Activated CD8-positive, alpha-beta T cell treated with anti-CD3 and anti-CD28 coated beads for 36 hours (primary cell): ENCODE results near the gene UPK2. TPM values are rescaled to one million over a fixed set of nuclear protein-coding genes. Genes with fewer than 3 reads are reported as not detected.

Experiments
- ATAC-seq: fragments of 200-7000 bp; cut with Tn5 transposase; one replicate; pipeline ENCODE4 v1.10.0; 2021; ENCODE audit warnings: mild to moderate bottlenecking, moderate library complexity
- CTCF ChIA-PET: fragments of 350-600 bp; sonication (Branson Sonifier 250); formaldehyde crosslinking; loops from one replicate; lab custom pipeline; 2021; ENCODE audit warnings: antibody characterized with exemption; lab: Charles Lee
- POLR2A ChIA-PET: fragments of 350-600 bp; sonication (Branson Sonifier 250); formaldehyde crosslinking; loops from one replicate; lab custom pipeline; 2021; ENCODE audit warnings: antibody characterized with exemption; lab: Charles Lee
- DNase-seq: peaks from one replicate; pipeline ENCODE4 v3.0.0-alpha.2; 2020
- H3K27ac Mint-ChIP-seq: one replicate; pipeline ENCODE4 v1.8.0; 2021; ENCODE audit warnings: mild to moderate bottlenecking, mixed read lengths
- H3K27me3 Mint-ChIP-seq: one replicate; pipeline ENCODE4 v1.8.0; 2021; ENCODE audit warnings: mixed read lengths
- H3K36me3 Mint-ChIP-seq: one replicate; pipeline ENCODE4 v1.8.0; 2021; ENCODE audit warnings: low read depth, mixed read lengths
- H3K4me1 Mint-ChIP-seq: one replicate; pipeline ENCODE4 v1.8.0; 2021; ENCODE audit warnings: low read depth, mixed read lengths
- H3K4me3 Mint-ChIP-seq: one replicate; pipeline ENCODE4 v1.8.0; 2021; ENCODE audit warnings: mild to moderate bottlenecking, moderate library complexity, mixed read lengths
- H3K9me3 Mint-ChIP-seq: one replicate; pipeline ENCODE4 v1.8.0; 2021; ENCODE audit warnings: mixed read lengths
- intact Hi-C: fragments of 100-400 bp; cut with micrococcal nuclease; formaldehyde crosslinking; loops from one replicate; pipeline ENCODE4 v1.10.0; 2022
- total RNA-seq, 2 experiments: library from RNA; stranded (reverse); gene quantifications; one replicate each; pipeline ENCODE4 v1.2.3, GENCODE V29; 2021
- TF ChIP-seq, protein P1 (sequence below): fragments of 200-600 bp; IDR thresholded peaks from one replicate; pipeline ENCODE4 v1.8.0; 2022; ENCODE audit warnings: antibody characterized with exemption, mild to moderate bottlenecking

Gene UPK2
- total RNA-seq, 2 experiments from 2014 or later, result 1.5 to 2.2 TPM

- Mint-ChIP-seq H3K4me1 (peaks cover 39% of the 10 kb centered on the region), H3K27ac (peak overlapping the region; percentile 1), H3K27me3 (no peaks in the 10 kb centered on the region), H3K36me3 (no peaks in the 10 kb centered on the region), H3K4me3 (no peak overlapping the region), H3K9me3 (no peaks in the 10 kb centered on the region)
- TF ChIP-seq, protein P1, sequence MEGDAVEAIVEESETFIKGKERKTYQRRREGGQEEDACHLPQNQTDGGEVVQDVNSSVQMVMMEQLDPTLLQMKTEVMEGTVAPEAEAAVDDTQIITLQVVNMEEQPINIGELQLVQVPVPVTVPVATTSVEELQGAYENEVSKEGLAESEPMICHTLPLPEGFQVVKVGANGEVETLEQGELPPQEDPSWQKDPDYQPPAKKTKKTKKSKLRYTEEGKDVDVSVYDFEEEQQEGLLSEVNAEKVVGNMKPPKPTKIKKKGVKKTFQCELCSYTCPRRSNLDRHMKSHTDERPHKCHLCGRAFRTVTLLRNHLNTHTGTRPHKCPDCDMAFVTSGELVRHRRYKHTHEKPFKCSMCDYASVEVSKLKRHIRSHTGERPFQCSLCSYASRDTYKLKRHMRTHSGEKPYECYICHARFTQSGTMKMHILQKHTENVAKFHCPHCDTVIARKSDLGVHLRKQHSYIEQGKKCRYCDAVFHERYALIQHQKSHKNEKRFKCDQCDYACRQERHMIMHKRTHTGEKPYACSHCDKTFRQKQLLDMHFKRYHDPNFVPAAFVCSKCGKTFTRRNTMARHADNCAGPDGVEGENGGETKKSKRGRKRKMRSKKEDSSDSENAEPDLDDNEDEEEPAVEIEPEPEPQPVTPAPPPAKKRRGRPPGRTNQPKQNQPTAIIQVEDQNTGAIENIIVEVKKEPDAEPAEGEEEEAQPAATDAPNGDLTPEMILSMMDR, result no peak
- POLR2A ChIA-PET, result interaction anchor here (0.8 to 2.9 kb wide), 7 partner anchors 10 to 147 kb away, joined by 3 to 32 read pairs (median 4); partner anchors contain the start of gene BCL9L
- DNase-seq (no peak), ATAC-seq (no peak)
- CTCF ChIA-PET, result interaction anchor here (0.9 to 2.9 kb wide), 6 partner anchors 10 to 250 kb away, joined by 3 to 37 read pairs (median 3); no protein-coding TSS in a partner anchor
- intact Hi-C loops, result no loop called here
Observed at GRCh38 chr11:118939404-118939915, 16.6 kb upstream of the UPK2 start.

DNA sequence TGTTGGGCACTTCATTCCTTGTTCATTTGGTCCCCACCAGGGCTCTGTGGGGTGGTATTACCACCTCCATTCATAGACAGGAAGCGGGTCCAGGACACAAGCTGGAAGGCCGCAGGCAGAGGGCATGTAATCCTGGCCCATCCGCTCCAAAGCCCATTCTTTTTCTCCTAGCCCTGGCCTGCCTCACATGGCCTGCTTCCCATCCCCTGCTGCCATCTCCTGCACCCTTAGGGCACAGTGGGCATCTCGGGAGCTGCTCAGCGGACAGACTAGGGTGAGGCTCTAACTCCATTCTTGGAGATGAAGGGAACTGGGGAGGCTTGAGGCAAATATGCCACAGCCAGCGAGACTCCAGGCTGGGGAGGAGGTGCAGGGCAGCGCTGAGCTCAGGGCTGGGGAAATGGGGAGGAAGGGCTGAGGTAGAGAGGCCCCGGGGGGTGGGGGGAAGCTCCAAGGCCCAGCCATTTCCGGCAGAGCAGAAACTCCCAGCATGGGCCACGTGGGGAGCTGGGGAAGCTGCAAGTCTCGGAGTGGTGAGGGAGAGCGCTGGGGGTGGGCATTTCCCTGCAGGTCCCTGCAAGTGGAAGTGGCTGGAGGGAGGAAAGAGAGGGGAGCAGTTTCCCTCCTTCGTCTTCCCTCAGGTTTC, 16.0 kb upstream of the UPK2 start:
- intact Hi-C loops, result no loop called here
- ATAC-seq (peak; percentile 94), DNase-seq (peak; percentile 82)
- ChIA-PET CTCF (interaction anchor here (0.7 to 2.9 kb wide), 7 partner anchors 11 to 250 kb away, joined by 3 to 37 read pairs (median 3); partner anchors contain the start of gene HYOU1), POLR2A (interaction anchor here (0.8 to 2.9 kb wide), 8 partner anchors 11 to 331 kb away, joined by 3 to 32 read pairs (median 4); partner anchors contain the start of genes BCL9L, CXCR5 and DDX6)
- Mint-ChIP-seq H3K36me3 (no peaks in the 10 kb centered on the region), H3K4me3 (peak overlapping the region; percentile 59), H3K27ac (peak overlapping the region; percentile 83), H3K9me3 (no peaks in the 10 kb centered on the region), H3K4me1 (peaks cover 39% of the 10 kb centered on the region), H3K27me3 (no peaks in the 10 kb centered on the region)
- TF ChIP-seq, protein P1, result no peak

- peaks cover 5% of the 10 kb centered on the region for H3K4me1 Mint-ChIP-seq
Observed at GRCh38 chr11:118947091-118947490, 9.0 kb upstream of the UPK2 start.

DNA sequence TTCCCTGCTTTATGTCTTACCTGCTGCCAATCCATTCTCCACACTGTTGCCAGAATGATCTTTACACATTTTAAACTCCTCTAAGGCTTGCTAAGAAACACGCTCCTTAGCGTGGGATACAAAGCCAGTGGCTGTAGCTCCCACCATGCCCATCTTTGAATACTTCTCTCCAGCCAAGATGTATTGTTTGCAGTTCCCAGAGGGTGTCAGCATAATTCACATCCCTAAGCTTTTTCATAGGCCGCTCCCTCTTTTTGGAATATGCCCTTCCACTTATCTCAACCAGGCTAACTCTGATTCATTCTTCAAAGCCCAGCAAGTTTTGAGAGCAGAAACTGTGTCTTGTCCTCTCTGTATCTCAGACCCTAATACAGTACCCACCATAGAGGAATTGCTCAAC, 8.1 kb upstream of the UPK2 start:
- H3K9me3 Mint-ChIP-seq, result no peaks in the 10 kb centered on the region
- H3K4me1 Mint-ChIP-seq, result peaks cover 5% of the 10 kb centered on the region
- TF ChIP-seq, protein P1, result no peak
- ATAC-seq (no peak), DNase-seq (no peak)
- no peaks in the 10 kb centered on the region for H3K36me3 Mint-ChIP-seq
- no peak overlapping the region for H3K4me3 Mint-ChIP-seq
- ChIA-PET CTCF (interaction anchor here (0.8 to 3.8 kb wide), 4 partner anchors 9 to 258 kb away, joined by 3 to 18 read pairs (median 5); partner anchors contain the start of gene BCL9L), POLR2A (interaction anchor here (0.7 kb wide), 1 partner anchor 22 kb away, joined by 3 read pairs; the partner anchor contains the start of gene BCL9L)
- intact Hi-C loops, result loop anchor here (5.0 kb wide), 1 partner anchor 241 kb away; no protein-coding TSS in a partner anchor
- H3K27ac Mint-ChIP-seq, result no peak overlapping the region
- no peaks in the 10 kb centered on the region for H3K27me3 Mint-ChIP-seq

More at GRCh38 chr11:118947091-118947490, 9.0 kb upstream of the UPK2 start:
- CTCF ChIA-PET, result interaction anchor here (1.5 to 3.8 kb wide), 3 partner anchors 10 to 257 kb away, joined by 6 to 18 read pairs (median 6); no protein-coding TSS in a partner anchor
- no peaks in the 10 kb centered on the region for H3K27me3 Mint-ChIP-seq
- H3K27ac Mint-ChIP-seq, result no peak overlapping the region
- POLR2A ChIA-PET, result interaction anchor here (1.0 kb wide), 1 partner anchor 156 kb away, joined by 3 read pairs; the partner anchor contains the start of gene DDX6
- intact Hi-C loops, result loop anchor here (5.0 kb wide), 1 partner anchor 240 kb away; no protein-coding TSS in a partner anchor
- no peak overlapping the region for H3K4me3 Mint-ChIP-seq
- DNase-seq, result no peak
- no peak for ATAC-seq
- TF ChIP-seq, protein P1, result no peak
- no peaks in the 10 kb centered on the region for H3K9me3 Mint-ChIP-seq
- H3K36me3 Mint-ChIP-seq, result no peaks in the 10 kb centered on the region
